HG02763 (cell line): Measurements from ENCODE around the gene PEDS1.
A peak's percentile ranks its signal among the peaks of the same experiment; 100 is the strongest.
"Not testable (repeated sequence)": the region's sequence is repeated elsewhere in the genome, so short reads cannot be mapped to it uniquely, and the experiment has no call there.

Experiments
- ATAC-seq: cut with Tn5 transposase; IDR thresholded peaks from one replicate; pipeline ENCODE4 v1.9.1; 2021; ENCODE audit warnings: mild to moderate bottlenecking, moderate library complexity; ENCODE audit not compliant: unreplicated experiment

PEDS1 gene

DNA sequence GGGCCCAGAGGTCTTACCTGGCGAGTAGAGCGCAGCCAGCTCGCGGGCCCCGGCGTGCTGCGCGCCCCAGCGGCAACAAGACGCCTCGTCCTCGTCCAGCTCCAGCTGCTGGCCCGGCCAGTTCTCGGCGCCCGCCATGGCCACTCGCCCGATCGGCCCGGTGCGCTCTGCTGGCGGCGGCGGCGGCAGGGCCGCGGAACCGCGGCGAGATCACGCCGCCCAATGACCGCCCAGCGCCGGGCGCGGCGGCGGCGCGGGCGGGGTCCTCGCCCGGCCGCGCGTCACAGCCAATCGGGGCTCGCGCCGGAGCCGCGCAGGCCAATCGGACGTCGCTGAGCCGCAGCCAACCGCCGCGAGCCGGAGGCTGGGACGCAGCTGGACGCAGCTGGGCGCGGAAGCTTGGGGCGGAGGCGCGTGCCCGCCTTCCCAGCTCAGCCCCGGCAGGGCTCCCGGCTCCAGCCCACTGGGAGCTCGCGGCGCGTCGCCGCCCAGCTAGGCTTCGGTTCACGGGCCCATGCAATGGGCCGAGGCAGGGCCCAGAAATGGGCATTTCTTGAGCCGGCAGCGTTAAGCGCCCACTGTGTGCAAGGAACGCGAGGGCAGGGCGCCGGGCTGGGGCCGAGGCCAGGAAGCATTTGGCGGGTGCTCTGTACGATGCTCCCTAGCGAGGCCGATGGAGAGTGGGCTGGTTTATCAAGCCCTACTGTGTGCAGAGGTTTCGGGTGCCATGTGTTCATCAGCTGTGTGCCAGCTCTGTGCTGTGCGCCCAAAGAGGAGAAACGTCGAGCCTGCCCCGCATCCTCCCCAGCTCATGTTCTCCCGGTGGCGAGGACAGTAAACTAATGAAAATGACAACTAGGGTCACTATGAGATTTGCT is at the start of gene PEDS1:
PEDS1 (minus strand) TSS at position 224 of the 878 bp plus-strand sequence; CDS start at position 138, 86 bp downstream.
- ATAC-seq, result peak; percentile 91

DNA sequence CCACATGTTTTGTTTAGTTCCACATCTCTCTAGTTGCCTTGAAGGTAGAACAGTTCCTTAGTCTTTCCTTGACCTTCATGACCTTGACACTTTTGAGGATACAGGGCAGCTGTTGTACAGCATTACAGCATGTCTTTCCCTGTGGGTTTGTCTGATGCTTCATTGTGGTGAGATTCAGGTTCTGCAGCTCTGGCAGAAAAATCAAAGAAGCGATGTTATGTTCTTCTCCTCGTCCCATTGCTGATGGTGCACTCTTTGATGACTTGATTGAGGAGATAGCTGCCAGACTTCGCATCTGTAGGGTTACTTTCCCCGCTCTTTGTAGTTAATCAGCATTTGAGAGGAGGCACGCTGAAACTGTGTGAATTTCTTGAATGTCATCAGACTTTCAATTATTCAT is 49.2 kb upstream of the PEDS1 start:
- ATAC-seq, result no peak

- ATAC-seq, result not testable (repeated sequence)
These were observed 48.2 kb upstream of the PEDS1 start for GRCh38 chr20:50201710-50202109.

GRCh38 chr20:50200482-50201104 is 47.1 kb upstream of the PEDS1 start:
- no peak for ATAC-seq

- no peak for ATAC-seq
These were observed 46.2 kb upstream of the PEDS1 start for GRCh38 chr20:50199703-50200102.

GRCh38 chr20:50198716-50199115 is 45.2 kb upstream of the PEDS1 start:
- no peak for ATAC-seq

- ATAC-seq, result no peak
These were observed 44.7 kb upstream of the PEDS1 start for GRCh38 chr20:50198180-50198666.

DNA sequence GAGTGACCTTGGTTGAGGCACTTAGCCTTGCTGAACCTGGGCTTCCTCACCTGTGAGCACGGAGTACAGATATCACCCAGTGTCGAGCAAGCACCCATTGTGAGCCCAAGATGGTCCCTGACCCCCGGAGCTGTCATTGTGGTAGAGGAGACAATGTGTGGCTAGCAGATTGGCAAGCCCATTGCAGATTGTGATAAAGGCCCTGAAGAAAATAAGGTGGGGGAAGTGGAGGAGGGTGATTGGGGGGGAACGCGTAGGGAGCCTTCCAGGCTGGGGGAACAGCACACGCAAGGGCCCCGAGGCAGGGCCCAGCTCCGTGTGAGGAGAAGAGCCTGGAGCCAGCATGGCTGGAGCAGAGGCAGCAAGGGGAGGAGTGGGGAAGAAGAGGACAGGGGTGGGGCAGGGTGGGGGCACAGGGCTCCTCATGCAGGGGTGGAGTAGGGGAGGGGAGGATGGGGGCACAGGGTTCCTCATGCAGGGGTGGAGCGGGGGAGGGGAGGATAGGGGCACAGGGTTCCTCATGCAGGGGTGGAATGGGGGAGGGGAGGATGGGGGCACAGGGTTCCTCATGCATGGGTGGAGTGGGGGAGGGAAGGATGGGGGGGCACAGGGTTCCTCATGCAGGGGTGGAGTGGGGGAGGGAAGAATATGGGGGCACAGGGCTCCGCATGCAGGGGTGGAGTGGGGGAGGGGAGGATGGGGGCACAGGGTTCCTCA is 44.1 kb upstream of the PEDS1 start:
- no peak for ATAC-seq

DNA sequence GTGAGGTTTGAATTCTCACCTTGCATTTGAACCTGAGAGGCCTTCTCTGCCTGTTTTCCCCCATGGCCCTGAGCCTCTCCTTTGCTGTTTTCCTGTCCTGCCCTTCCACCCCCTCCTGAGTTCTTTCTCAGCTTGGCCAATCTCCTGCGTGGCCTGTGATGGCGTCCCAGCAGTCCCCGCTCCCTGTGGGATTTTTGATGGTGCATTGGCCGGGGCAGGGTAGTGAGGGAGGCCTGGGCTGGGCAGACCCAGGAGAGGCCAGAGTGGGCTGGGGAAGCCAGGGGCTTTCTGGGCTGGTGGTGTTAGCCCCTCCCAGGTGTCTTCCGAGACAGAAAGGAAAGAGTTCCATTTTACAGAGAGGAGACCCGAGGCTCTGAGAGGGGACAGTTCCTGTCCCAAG is 43.4 kb upstream of the PEDS1 start:
- no peak for ATAC-seq

DNA sequence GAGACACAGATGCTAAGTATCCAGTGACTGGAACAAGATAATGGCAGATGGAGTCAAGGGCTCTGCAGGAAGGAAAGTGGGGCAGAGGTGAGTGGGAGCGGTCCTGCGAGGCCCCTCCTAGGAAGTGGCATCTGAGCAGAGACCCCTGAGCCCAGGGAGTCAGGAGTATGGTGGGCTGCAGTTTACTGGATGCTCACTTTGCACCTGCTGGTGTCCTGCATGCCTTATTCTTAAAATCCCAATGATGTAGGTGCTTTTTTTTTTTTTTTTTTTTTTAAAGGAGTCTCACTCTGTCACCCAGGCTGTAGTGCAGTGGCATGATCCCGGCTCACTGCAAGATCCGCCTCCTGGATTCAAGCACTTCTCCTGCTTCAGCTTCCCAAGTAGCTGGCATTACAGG is 42.7 kb upstream of the PEDS1 start:
- ATAC-seq, result no peak

- no peak for ATAC-seq
These were observed 42.1 kb upstream of the PEDS1 start for GRCh38 chr20:50195524-50196120.

DNA sequence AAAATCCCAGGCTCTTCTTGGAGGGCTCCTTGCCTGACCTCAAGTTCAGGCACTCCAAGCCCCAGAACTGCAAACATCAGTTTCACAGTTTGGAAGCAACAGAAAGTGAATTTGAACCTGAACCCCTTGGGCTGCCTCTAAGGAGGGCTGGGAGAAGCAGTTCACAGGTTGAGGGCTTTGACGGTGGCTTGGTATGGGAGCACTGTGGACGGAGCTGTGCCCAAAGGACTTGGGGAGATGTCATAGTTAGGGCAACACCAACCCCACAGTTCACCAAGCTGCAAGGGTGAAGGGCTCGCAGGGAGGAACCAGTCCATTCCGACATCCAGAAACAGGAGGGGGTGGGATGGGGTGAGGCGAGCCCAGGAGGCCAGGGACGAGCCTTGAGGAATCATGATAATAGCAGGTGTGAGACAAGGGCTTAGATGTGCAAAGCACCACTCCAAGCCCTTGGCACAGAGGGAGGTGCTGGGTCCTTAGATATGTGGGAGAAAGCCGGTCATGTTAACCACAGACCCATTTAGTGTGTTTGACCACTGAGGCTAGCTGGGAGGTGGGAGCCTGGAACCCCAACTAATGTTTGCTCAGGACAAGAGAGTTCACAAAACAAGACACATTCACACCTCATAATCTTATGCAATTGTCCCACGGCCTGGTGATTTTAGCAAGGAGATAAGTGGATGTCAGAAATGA is 41.5 kb upstream of the PEDS1 start:
- ATAC-seq, result no peak

DNA sequence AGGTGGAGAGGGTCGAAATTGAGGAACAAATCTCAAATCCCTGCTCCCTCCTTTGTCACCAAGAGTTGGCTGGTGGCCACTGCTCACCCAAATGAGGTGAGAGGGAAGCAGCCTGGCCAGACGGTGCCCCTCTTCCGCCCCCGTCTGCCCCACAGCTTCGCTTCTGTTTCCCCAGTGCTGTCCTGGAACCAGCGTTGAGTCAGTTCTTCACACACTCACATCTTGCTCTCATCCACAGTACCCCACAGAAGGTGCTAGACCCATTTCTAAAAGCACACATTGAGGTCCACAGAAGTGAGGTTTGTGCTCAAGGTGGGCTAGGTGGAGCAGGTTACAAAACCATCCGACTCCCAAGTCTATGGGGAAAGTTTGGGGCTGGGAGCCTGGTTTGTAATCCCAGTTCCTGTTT is 40.9 kb upstream of the PEDS1 start:
- no peak for ATAC-seq

GRCh38 chr20:50193836-50194421 is 40.4 kb upstream of the PEDS1 start:
- ATAC-seq, result no peak

DNA sequence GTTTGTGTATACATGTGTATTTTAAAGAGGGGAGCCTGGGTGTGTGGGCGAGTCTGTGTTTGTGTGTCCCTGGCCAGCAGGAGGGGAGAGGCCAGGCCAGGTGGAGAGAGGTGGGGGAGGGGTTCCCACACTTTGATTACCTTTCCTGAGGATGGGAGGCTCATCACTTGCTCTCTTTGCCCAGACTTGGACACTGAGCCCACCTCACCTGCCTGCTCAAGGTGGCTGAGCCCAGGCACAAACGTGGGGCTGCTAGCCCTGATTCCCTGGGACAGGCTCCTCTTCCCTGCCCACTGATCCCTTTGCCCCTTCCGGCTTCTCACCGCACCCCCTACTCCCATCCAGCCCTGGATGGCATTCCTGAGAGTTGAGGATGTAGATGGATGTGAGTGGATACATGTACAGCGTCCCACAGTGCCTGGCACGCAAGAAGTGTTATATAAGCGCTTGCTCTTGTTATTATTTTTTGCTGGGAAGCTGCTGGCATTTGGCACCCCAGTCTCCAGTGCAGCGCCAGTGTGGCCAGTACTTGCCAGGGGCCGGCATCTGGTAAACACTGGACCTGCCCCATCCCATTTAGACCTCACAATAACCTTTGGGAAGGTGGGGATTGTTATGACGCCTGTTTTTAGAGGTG is 39.8 kb upstream of the PEDS1 start:
- ATAC-seq, result no peak

GRCh38 chr20:50192364-50193198 is 39.1 kb upstream of the PEDS1 start:
- no peak for ATAC-seq

DNA sequence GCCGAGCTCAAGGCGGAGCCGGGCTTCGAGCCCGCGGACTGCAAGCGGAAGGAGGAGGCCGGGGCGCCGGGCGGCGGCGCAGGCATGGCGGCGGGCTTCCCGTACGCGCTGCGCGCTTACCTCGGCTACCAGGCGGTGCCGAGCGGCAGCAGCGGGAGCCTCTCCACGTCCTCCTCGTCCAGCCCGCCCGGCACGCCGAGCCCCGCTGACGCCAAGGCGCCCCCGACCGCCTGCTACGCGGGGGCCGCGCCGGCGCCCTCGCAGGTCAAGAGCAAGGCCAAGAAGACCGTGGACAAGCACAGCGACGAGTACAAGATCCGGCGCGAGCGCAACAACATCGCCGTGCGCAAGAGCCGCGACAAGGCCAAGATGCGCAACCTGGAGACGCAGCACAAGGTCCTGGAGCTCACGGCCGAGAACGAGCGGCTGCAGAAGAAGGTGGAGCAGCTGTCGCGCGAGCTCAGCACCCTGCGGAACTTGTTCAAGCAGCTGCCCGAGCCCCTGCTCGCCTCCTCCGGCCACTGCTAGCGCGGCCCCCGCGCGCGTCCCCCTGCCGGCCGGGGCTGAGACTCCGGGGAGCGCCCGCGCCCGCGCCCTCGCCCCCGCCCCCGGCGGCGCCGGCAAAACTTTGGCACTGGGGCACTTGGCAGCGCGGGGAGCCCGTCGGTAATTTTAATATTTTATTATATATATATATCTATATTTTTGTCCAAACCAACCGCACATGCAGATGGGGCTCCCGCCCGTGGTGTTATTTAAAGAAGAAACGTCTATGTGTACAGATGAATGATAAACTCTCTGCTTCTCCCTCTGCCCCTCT is 38.2 kb upstream of the PEDS1 start:
- peak; percentile 26 for ATAC-seq

DNA sequence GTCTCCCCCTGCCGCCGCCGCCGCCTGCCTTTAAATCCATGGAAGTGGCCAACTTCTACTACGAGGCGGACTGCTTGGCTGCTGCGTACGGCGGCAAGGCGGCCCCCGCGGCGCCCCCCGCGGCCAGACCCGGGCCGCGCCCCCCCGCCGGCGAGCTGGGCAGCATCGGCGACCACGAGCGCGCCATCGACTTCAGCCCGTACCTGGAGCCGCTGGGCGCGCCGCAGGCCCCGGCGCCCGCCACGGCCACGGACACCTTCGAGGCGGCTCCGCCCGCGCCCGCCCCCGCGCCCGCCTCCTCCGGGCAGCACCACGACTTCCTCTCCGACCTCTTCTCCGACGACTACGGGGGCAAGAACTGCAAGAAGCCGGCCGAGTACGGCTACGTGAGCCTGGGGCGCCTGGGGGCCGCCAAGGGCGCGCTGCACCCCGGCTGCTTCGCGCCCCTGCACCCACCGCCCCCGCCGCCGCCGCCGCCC is 37.6 kb upstream of the PEDS1 start:
- peak; percentile 21 for ATAC-seq
